Measurements from ENCODE around the gene SNX10.
A peak's percentile ranks its signal among the peaks of the same experiment; 100 is the strongest.
"Not testable (repeated sequence)": the region's sequence is repeated elsewhere in the genome, so short reads cannot be mapped to it uniquely, and the experiment has no call there.

SNX10 gene, protein sequence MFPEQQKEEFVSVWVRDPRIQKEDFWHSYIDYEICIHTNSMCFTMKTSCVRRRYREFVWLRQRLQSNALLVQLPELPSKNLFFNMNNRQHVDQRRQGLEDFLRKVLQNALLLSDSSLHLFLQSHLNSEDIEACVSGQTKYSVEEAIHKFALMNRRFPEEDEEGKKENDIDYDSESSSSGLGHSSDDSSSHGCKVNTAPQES

DNA sequence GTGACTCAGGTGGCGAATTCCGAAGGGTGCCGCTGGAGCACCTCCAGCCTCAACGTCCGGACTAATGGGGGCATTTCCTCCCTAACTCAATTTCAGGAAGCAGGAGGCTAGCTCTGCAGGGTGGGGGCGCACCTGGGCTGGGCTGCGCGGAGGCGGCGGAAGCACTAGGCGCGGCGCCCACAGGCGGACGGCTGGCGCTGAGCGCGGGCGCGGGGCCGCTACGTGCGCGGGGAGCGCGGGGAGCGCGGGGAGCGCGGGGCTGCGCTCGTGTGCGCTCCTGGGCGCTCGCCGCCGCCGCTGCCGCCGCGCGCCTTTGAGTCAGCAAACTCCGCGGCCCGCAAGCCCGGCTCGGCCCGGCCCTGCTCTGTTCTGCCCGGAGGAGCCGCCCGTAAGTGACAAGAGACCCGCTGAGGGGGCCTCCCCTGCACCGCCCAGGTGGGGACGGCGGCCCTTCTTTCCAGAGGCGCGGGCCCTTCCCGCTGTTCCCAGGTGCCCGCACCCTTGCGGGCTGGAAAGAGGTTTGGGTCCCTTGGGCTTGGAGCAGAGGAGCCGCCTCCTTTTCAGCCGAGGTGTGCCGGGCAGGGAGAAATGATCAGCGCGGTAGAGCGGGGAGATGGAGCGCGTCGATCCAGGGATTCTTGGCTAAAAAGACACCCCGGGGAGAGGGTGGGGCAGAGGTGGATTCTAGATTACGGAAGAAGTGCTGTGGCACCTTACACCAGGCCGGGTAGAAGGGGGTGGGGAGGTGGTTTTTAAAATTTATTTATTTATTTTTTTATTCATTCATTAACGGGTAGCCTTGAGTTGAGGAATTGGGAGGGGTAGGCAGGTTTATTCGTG is at the start of gene SNX10:
Gene SNX10, plus strand, starts transcription at position 164 of the 840 bp plus-strand sequence. CDS start 54,581 bp downstream, outside the sequence.
- peak; percentile 35 for DNase-seq

DNA sequence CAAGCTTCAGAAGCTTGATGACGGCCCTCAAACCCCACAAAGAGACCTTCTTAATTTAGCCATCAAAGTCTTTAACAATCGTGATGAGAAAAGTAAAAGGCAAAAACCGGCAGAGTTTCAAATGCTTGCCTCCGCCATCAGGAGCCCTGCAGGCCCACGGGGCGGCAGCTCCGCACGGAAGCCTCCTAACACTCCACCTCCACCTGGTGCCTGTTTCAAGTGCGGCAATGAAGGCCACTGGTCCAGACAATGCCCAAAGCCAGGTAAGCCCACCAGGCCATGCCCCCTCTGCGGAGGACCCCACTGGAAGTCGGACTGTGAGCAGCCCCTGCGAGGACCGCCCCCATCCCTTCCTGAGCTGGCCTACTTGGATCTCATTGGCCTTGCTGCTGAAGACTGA is 46.5 kb upstream of the SNX10 start:
- DNase-seq: no peak

DNA sequence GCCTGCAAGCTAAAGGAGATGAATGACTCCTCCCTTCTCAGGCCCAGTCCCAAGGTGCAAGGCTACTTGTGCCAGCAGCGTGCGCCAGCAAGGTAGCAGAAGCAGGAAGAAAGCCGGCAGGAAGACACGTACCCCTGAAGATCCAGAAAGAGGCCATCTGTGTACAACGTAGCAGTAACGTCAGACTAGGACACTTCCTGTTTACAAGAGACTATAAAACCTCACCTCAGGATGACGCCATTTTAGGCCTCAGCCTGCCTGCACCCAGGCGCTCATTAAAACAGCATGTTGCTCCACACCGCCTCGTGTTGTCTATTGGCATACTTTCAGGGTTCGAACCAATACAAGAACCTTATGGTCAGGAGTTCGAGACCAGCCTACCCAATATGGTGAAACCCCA is 41.4 kb upstream of the SNX10 start:
- DNase-seq: no peak

DNA sequence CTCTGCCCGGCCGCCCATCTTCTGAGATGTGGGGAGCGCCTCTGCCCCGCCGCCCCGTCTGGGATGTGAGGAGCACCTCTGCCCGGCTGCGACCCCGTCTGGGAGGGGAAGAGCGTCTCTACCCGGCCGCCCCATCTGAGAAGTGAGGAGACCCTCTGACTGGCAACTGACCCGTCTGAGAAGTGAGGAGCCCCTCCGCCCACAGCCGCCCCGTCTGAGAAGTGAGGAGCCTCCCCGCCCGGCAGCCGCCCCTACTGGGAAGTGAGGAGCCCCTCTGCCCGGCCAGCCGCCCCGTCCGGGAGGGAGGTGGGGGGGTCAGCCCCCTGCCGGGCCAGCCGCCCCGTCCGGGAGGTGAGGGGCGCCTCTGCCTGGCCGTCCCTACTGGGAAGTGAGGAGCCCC is 29.8 kb upstream of the SNX10 start:
- not testable (repeated sequence) for DNase-seq

DNA sequence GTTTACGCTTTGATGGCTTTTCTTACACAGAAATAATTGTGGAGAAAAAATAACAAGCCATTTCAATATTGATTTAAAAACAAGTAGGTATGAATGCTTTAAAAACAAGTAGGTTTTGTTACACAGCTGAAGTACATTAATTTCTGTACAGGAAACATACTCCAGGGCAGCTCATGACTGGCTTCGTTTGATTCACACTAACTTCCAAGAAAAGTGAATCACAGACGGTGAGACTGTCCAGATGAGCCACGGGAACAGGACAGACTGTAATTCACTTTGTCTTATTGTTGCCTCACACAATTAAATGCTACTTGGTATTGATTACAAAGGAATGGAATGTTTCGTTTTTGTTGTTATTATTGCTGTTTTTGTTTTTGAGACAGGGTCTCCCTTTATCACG is 26.6 kb upstream of the SNX10 start:
- no peak for DNase-seq

DNA sequence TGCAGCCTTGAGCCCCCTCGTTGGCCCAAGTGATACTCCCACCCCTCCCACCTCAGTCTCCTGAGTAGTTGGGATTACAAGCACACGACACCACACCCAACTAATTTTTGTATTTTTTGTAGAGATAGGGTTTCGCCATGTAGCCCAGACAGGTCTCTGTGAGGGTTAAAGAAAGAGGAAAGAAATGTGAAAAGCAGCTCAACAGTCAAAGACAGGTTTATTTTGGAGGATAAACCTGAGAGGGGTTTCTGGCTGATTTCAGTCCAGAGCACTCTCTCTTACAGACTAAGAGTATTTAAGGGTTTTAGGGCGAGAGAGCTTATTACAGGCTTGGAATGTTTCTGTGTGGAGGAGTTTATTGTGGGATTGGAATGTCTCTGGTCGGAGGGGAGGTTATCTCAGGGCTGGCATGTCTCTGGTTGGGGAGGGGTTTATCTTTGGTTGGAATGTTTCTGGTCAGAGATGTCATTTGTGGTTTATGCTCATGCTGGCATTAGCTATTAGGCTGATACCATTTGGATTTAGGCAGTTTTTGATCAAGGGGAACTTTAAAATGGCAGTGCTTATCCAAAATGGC is 26.1 kb upstream of the SNX10 start:
- DNase-seq: no peak

DNA sequence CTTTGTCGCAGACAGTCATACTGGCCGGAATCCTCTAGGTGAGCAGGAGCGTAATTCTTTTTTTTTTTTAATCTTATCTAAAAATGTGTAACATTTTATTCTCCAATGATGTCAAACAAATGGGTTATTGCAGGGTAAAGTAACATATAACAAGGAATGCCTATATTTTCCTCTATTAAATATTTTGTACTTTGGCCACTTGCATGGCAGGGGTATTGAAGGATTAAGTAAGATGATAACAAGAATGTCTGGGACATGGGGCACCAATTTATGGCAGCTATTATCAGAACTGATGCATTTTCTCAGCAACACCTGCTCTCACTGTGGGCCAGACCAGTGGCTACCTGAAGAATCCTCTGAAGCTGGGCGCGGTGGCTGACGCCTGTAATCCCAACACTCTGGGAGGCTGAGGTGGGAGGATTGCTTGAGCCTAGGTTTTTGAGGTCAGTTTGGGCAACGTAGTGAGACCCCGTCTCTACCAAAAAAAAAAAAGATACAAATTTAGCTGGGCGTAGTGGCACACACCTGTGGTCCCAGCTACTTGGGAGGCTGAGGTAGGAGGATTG is 24.0 kb upstream of the SNX10 start:
- DNase-seq: no peak

DNA sequence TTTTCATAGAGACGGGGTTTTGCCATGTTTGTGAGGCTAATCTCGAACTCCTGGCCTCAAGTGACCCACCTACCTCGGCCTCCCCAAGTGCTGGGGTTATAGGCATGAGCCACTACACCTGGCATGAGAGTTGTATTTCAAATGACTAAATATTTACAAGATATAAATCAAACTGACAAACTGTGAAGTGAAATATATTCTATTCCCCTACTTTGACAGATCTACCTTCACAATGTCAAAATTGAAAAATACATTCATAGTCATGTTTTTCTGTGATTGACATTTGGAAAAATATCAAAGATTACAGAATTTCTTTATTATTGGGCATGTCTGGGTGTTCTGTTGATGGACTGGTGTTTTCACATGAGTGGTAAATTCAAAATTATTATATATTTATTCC is 16.4 kb upstream of the SNX10 start:
- no peak for DNase-seq

DNA sequence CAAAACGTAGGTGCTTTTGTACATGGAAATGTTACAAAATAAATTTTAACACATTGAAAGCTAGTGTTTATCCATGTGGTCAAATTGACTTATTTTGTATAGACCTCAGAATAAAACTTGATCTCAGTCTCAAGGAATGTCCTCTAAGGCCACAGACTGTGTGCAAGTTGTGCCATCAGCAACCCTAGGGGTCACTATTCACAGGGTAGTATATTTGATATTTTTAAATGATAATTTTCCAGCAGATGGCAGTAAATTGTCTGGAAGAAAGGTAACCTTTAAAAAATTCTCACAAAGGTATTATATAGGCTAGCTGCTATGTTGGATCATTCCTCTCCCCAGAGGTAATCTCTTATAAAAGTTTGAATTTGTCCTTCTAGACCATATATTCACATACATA is 12.9 kb upstream of the SNX10 start:
- no peak for DNase-seq

DNA sequence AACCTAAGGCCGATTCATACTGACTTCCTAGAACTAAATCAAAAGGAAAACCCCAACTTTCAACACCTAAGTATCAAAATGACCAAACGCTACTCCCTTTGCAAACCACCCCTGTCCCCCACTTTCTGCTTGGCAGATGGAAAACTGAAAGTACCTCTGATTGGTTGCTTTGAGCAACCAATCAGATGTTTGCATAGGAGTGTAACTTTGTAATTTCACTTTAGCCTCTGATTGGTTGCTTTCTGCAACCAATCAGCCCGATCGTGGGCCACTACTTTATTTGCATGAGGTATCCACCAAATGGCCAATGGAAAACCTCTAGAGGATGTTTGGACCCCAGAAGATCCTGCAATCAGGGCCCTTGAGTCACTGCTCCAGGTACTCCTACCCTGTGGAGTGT is 12.3 kb upstream of the SNX10 start:
- no peak for DNase-seq

DNA sequence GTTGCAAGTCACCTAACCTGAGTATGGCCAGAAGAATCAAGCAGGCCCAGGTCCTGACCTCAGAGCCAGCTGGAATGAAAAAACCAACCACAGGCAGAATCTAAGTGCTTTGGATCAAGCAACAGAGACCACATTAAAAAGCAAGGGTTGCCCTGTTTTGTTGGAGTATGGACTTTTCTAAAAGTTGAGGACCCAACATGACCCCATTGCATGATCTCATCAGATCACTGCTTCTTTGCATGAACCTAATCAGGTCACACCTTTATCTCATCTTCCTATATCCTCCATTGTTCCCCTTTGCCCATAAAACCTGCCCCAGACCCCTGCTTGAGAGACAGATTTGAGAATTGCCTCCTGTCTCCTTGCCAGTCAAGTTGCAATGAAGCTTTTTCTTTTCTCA is 11.6 kb upstream of the SNX10 start:
- no peak for DNase-seq

DNA sequence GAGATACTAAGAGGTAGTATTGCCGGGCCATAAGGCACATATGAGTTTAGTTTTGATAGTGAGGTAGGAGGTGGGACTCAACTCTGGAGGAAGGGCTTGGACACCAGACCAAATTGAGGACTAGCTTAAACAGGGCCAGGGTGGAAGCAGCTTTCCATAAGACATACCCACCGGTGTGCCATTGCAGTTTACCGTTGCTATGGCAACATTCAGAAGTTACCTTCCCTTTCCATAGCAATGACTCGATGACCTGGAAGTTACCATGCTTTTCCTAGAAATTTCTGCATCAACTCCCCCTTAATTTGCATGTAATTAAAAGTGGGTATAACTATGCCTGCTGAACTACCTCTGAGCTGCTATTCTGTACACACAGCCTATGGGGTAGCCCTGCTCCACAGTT is 10.9 kb upstream of the SNX10 start:
- DNase-seq: no peak

DNA sequence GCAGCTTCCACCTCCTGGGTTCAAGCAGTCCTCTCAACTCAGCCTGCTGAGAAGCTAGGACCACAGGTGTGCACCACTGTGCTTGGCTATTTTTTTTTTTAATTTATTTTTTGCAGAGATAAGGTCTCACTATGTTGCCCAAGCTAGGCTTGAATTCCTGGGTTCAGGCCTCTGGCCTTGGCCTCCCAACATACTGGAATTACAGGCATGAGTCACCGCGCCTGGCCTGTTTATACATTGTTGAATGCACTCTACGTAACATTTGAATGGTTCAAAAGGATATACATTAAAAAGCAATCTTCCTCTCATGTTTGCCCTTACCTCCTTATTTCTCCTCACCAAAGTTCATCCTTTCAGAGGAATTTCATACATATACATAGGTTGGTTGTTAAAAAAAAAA is 7.2 kb upstream of the SNX10 start:
- no peak for DNase-seq

DNA sequence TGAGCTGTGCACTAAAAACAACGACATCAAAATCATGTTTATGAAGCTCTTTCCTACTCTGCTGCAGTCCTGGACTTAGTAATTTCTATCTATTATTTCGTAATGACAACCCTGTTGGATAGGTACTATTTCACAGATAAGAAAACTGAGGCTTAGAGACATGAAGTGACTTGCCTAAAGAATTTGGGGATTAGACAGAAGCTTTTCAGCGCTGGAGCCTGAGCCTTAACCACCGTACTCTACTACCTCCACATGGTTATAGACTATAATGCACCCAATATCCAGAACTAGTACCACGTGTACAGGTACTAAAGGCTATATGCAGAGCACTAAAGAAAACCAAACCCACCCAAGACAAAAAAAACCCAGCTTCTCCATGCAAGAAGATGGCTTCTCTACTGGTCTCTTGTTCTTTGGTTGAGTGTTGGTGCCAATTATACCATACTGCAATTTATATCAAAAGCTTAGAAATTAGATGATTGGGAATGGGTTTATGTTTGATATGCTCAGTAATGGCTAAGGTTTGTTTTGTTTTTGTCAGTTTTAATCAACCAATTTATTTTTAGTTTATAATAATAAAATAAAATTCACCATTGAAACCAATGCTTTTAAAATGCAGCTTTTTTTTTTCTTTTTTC is 6.5 kb upstream of the SNX10 start:
- peak; percentile 20 for DNase-seq

DNA sequence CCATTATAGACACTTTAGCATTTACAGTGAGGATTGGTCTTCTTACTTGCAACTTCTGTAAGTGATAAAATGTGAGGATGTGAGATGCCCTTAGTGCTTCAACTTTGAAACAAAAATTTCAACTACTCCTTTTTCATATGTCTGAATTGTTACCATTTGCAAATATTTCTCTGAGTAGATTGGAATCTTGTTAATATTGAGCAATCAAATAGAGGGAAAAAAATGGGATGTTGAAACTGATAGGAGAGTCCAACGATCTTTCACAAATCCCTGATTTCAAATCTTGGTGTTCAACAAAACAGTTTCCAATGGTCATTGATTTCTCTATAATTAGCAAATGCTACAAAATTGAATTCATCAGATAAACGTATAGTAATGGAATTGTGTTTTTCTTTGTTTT is 5.5 kb upstream of the SNX10 start:
- no peak for DNase-seq

DNA sequence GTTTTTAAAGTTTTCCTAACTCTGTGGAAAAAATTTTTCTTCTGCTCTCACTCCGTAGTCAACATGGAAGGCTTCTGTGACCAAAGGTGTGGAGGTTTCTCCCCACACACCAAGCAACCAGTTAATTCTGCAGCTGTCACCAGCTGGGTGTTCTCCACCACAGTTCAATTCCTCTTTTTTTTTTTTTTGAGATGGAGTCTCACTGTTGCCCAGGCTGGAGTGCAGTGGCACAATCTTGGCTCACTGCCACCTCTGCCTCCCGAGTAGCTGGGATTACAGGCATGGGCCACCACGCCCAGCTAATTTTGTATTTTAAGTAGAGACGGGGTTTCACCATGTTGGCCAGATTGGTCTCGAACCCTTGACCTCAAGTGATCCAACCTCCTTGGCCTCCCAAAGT is 3.5 kb upstream of the SNX10 start:
- not testable (repeated sequence) for DNase-seq

DNA sequence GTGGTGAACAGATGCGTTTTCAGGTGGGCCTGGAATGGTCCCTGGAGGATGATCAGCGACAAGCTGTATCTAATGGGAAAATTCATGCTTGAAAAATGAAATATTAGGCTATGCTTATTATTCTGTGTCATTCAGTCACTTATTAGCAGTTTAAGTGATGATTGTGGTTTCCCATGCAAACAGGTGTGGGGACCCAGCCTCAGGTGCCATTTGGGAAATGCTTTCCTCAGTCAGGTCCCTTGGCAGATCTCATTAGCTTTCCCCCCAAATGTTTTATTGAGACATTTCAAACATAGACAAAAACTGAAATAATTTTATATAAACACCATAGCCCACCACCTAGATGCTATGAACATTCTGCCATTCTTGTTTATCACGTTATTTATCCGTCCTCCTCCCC is 411 bp upstream of the SNX10 start:
- DNase-seq: no peak

DNA sequence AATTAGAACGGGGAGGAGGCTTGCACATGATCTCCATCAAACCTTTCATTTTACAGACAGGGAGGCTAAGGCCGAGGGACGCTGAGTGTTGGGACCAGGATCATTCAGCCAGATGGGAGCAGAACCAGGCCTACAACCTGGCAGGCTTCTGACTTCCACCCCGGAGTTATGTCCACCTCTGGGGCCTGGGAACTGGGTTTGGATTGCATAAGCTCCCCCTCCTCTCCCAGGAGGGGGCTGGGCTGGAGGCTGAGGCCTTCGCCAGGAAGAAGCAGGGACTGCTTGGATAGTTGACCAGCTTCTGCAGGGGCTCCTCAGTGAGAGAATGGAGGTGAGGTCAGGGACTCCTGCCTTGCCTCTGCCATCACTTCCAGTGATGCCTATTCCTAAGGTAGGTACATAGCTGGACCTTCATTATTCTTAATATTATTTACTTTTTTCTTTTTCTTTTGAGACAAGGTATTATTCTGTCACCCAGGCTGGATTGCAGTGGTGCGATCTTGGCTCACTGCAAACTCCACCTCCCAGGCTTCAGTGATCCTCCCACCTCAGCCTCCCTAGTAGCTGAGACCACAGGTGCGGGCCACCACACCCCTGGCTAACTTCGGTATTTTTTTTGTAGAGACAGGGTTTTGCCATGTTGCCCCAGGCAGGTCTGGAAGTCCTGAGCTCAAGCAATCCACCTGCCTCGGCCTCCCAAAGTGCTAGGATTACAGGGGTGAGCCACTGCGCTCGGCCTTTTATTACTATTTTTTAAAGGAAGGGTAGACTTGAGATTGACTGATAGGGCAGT is 1.3 kb downstream of the SNX10 start:
- no peak for DNase-seq

DNA sequence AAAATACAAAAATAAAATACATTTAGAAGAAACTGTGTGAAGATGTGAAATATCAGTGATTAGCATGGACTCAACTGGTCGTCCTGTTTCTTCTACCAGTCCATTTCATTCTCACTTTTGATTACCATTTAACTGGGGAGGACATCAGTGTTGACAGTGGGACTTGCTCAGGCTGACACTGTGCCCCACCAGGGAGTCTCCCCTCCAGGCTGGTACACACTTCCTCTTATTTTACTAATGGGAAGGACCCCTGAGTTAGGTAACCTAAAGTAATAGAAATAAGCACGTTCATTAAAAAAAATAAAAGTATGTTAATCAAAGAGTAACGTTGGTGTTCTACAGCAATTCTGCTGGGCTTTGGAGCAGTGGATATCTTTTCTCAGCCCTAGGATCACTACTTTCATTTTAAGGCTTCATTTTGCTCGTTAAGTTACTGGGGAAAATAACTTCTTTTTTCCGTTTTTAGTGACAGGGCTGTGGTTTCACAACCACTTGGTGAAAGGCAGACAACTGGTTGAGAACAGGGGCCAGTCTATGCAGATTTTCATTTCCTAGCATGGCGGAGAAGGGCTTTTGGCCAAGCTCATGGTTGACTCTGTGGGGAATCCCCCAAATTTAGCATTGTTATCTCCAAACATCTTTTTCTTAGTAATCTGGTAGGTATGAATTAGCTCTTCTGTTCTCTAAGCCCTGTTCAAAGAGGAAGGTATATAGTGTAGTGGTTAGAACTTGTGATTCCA is 2.1 kb downstream of the SNX10 start:
- DNase-seq: no peak

DNA sequence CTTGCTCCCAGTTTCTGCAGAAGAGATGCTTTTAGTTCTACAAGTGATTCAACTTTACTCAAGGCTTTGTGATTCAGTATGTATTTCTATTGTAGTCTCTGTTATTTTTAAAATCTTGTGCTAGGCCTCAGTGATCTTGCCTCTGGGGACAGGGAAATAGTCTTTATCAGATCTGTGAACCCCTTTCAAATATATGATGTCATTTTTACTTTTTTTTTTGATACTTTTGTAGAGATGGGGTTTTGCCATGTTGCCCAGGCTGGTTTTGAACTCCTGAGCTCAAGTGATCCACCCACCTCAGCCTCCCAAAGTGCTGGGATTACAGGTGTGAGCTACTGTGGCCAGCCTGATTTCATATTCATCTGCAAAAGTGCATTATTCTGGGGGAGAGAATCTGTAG is 3.4 kb downstream of the SNX10 start:
- no peak for DNase-seq

DNA sequence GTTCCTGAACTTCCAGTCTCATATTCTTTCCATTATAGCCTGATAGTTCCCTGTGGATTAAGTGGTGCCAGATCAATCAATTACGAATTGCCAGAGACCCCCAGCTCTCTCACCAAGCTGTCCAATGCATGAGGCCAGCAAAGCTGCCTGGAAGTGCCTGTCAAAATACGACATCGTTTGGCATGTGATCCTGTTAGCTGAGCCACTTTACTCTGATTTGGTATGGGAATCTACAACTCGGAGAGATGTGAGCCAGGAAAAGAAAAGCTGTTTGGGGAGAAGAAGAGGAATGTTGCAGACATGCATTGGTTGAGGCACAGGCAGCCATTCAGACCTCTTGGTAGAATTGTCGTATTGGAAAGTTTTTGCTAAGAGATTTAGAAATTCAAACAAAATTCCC is 3.9 kb downstream of the SNX10 start:
- no peak for DNase-seq

DNA sequence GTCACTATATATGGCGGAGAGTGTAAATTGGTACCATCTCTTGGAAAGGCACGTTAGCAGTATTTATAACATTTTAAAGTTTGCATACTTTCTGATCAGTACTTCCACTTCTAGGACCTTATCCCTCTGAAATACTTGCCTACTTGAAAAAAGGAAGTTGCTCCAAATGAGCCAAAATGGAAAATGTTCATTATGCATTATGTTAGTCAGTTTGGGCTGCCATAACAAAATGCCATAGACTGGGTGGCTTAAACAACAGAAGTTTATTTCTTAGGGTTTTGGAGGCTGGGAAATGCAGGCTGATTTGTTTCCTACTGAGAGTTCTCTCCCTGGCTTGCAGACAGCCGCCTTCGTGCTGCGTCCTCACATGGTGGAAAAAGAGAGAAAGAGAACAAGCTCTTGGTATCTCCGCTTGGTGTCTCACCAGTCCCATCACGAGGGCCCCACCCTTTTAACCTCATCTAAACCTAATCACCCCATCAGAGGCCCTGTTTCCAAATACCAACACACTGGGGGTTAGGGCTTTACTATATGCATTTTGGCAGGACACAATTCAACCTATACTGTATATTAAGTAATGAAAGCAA is 6.9 kb downstream of the SNX10 start:
- DNase-seq: no peak

Measured in NCI-H748 treated with DMSO at 0.1 percent for 48 hours (cell line).